Neuronal stem cell (in vitro differentiated cells): Measurements from ENCODE around the gene DRAP1.

Experiments
- DNase-seq: peaks from one replicate; pipeline ENCODE4 v3.0.0-alpha.2; 2013; ENCODE audit warnings: low spot score
- H2AFZ ChIP-seq: one replicate; pipeline ENCODE4 v1.6.1; 2013; ENCODE audit warnings: mild to moderate bottlenecking, low read length, inconsistent platforms
- H2AK5ac ChIP-seq: 2 replicates; pipeline ENCODE4 v1.6.1; 2013; ENCODE audit warnings: low read depth, mild to moderate bottlenecking, inconsistent platforms, low read length, moderate library complexity, mixed read lengths
- H2BK120ac ChIP-seq: 2 replicates; pipeline ENCODE4 v1.6.1; 2013; ENCODE audit warnings: low read depth, mild to moderate bottlenecking, inconsistent platforms, low read length, moderate library complexity, mixed read lengths
- H2BK12ac ChIP-seq: one replicate; pipeline ENCODE4 v1.6.1; 2013; ENCODE audit warnings: low read length, inconsistent platforms
- H2BK15ac ChIP-seq: 2 replicates; pipeline ENCODE4 v1.6.1; 2013; ENCODE audit warnings: mild to moderate bottlenecking, low read length, inconsistent platforms, mixed read lengths
- H2BK5ac ChIP-seq: one replicate; pipeline ENCODE4 v1.6.1; 2013; ENCODE audit warnings: inconsistent platforms, mild to moderate bottlenecking, low read length, moderate library complexity
- H3K14ac ChIP-seq: one replicate; pipeline ENCODE4 v1.6.1; 2013; ENCODE audit warnings: low read length, inconsistent platforms
- H3K18ac ChIP-seq: 2 replicates; pipeline ENCODE4 v1.6.1; 2013; ENCODE audit warnings: low read length, inconsistent platforms
- H3K23ac ChIP-seq: 2 replicates; pipeline ENCODE4 v1.6.1; 2013; ENCODE audit warnings: low read depth, mild to moderate bottlenecking, mixed read lengths, low read length, inconsistent platforms; ENCODE audit not compliant: poor library complexity
- H3K27ac ChIP-seq: replicated peaks from 3 replicates; pipeline ENCODE4 v1.5.1; 2013; ENCODE audit warnings: low read length, inconsistent platforms
- H3K27me3 ChIP-seq, 3 experiments: 2 replicates each; pipeline ENCODE4 v1.6.1; 2013; ENCODE audit warnings: low read length in 3 of 3, mild to moderate bottlenecking in 2 of 3, inconsistent platforms in 1 of 3, low read depth in 1 of 3, mixed read lengths in 1 of 3, moderate library complexity in 1 of 3; ENCODE audit not compliant: control insufficient read depth in 3 of 3, insufficient read depth in 3 of 3
- H3K36me3 ChIP-seq, 2 donors: replicated peaks in 1 of 2; 2 replicates each; pipeline ENCODE4 v1.6.1; 2013; ENCODE audit warnings: low read length in 2 of 2; ENCODE audit not compliant: control insufficient read depth in 2 of 2, insufficient read depth in 2 of 2
- H3K4ac ChIP-seq: 2 replicates; pipeline ENCODE4 v1.6.1; 2013; ENCODE audit warnings: inconsistent platforms, mild to moderate bottlenecking, low read length, moderate library complexity
- H3K4me1 ChIP-seq, 2 donors: 1 replicate in 1 of 2; 2 replicates in 1 of 2; pipeline ENCODE4 v1.6.1; 2013; ENCODE audit warnings: low read length in 2 of 2, low read depth in 1 of 2; ENCODE audit not compliant: control insufficient read depth in 2 of 2, insufficient read depth in 1 of 2
- H3K4me2 ChIP-seq: one replicate; pipeline ENCODE4 v1.6.1; 2013; ENCODE audit warnings: mild to moderate bottlenecking, low read length, inconsistent platforms; ENCODE audit not compliant: insufficient read depth, poor library complexity, severe bottlenecking
- H3K4me3 ChIP-seq, 2 donors: 2 replicates each; pipeline ENCODE4 v1.5.1; 2013; ENCODE audit warnings: low read length in 2 of 2, mild to moderate bottlenecking in 2 of 2, inconsistent platforms in 1 of 2, moderate library complexity in 1 of 2
- H3K79me1 ChIP-seq: one replicate; pipeline ENCODE4 v1.6.1; 2013; ENCODE audit warnings: low read depth, mild to moderate bottlenecking, inconsistent platforms, low read length, moderate library complexity
- H3K9ac ChIP-seq: one replicate; pipeline ENCODE4 v1.6.1; 2013; ENCODE audit warnings: mild to moderate bottlenecking, low read depth, low read length, inconsistent platforms; ENCODE audit not compliant: poor library complexity
- H3K9me3 ChIP-seq, 2 donors: replicated peaks in 1 of 2; 2 replicates each; pipeline versions ENCODE3 to v1.6.1; 2013; ENCODE audit warnings: low read length in 2 of 2, mild to moderate bottlenecking in 2 of 2, inconsistent platforms in 1 of 2, low read depth in 1 of 2, mixed read lengths in 1 of 2, moderate library complexity in 1 of 2; ENCODE audit not compliant: control insufficient read depth in 2 of 2, insufficient read depth in 1 of 2
- H4K8ac ChIP-seq: one replicate; pipeline ENCODE4 v1.6.1; 2013; ENCODE audit warnings: low read depth, mild to moderate bottlenecking, inconsistent platforms, low read length, moderate library complexity
- H4K91ac ChIP-seq: one replicate; pipeline ENCODE4 v1.6.1; 2013; ENCODE audit warnings: low read length, low read depth, mild to moderate bottlenecking, inconsistent platforms; ENCODE audit not compliant: poor library complexity
- WGBS, 2 donors: extraction: QIAGEN DNeasy Blood & Tissue Kit; methylation state at CpG; one replicate each; pipeline ENCODE4 v1.1.7; 2013; ENCODE audit warnings: missing lambda C conversion rate in 2 of 2, mixed read lengths in 1 of 2; ENCODE audit not compliant: insufficient read length in 2 of 2, insufficient replicate concordance in 1 of 2; ENCODE audit errors: extremely low coverage in 2 of 2; 5-methylcytosine and 5-hydroxymethylcytosine counted together

The DRAP1 gene

GRCh38 chr11:65927904-65928397 is 8.7 kb downstream of the DRAP1 start:
- no peak for DNase-seq
- H3K4me1 ChIP-seq, result peaks cover 0 to 11% of the 10 kb centered on the region in 2 donors

GRCh38 chr11:65928667-65929066 is 9.4 kb downstream of the DRAP1 start:
- DNase-seq, result no peak
- no peak overlapping the region for H3K23ac ChIP-seq
- peak overlapping the region; percentile 75 for H2AK5ac ChIP-seq
- H2BK5ac ChIP-seq, result no peak overlapping the region
- H3K4ac ChIP-seq, result no peak overlapping the region
- no peak overlapping the region for H4K8ac ChIP-seq
- H4K91ac ChIP-seq, result no peak overlapping the region
- no peak overlapping the region for H3K9ac ChIP-seq
- H3K4me3 ChIP-seq, result no peak overlapping the region
- H2BK15ac ChIP-seq, result no peak overlapping the region
- H3K9me3 ChIP-seq, result no peaks in the 10 kb centered on the region
- peaks cover 3% of the 10 kb centered on the region in 2 donors for H3K36me3 ChIP-seq
- WGBS, 2 donors, result no CpG with 5 or more reads among the region's 6 CpGs
- no peaks in the 10 kb centered on the region for H3K79me1 ChIP-seq
- no peak overlapping the region for H2BK12ac ChIP-seq
- H3K14ac ChIP-seq, result no peak overlapping the region
- no peaks in the 10 kb centered on the region for H3K27me3 ChIP-seq
- no peak overlapping the region for H3K4me2 ChIP-seq
- no peak overlapping the region for H3K18ac ChIP-seq
- H3K4me1 ChIP-seq, result peaks cover 0 to 11% of the 10 kb centered on the region in 2 donors
- H2AFZ ChIP-seq, result peak overlapping the region; percentile 65
- H3K27ac ChIP-seq, result no peak overlapping the region
- H2BK120ac ChIP-seq, result no peak overlapping the region

More at GRCh38 chr11:65927904-65928397, 8.7 kb downstream of the DRAP1 start:
- no peak overlapping the region for H3K4me3 ChIP-seq
- no peak overlapping the region for H4K91ac ChIP-seq
- no peak overlapping the region for H2BK15ac ChIP-seq
- H2BK120ac ChIP-seq, result no peak overlapping the region
- H3K27me3 ChIP-seq, result no peaks in the 10 kb centered on the region
- no peaks in the 10 kb centered on the region for H3K9me3 ChIP-seq
- no peak overlapping the region for H3K14ac ChIP-seq
- WGBS, 2 donors, result no CpG with 5 or more reads among the region's 9 CpGs
- peaks cover 3 to 10% of the 10 kb centered on the region in 2 donors for H3K36me3 ChIP-seq
- no peak overlapping the region for H3K9ac ChIP-seq
- peak overlapping the region; percentile 20 for H2AFZ ChIP-seq
- no peak overlapping the region for H2BK5ac ChIP-seq
- H3K4me2 ChIP-seq, result no peak overlapping the region
- no peak overlapping the region for H3K4ac ChIP-seq
- H4K8ac ChIP-seq, result no peak overlapping the region
- no peak overlapping the region for H2BK12ac ChIP-seq
- no peaks in the 10 kb centered on the region for H3K79me1 ChIP-seq
- peak overlapping the region; percentile 22 for H3K27ac ChIP-seq
- no peak overlapping the region for H3K18ac ChIP-seq
- H2AK5ac ChIP-seq, result peak overlapping the region; percentile 79
- no peak overlapping the region for H3K23ac ChIP-seq

- H4K8ac ChIP-seq, result no peak overlapping the region
- no peaks in the 10 kb centered on the region for H3K27me3 ChIP-seq
- H3K14ac ChIP-seq, result no peak overlapping the region
- no peak overlapping the region for H3K27ac ChIP-seq
- no peak overlapping the region for H3K4ac ChIP-seq
- no peak overlapping the region for H2BK12ac ChIP-seq
- no peak overlapping the region for H2AK5ac ChIP-seq
- H3K18ac ChIP-seq, result no peak overlapping the region
- no peaks in the 10 kb centered on the region for H3K79me1 ChIP-seq
- H4K91ac ChIP-seq, result no peak overlapping the region
- peaks cover 0 to 11% of the 10 kb centered on the region in 2 donors for H3K4me1 ChIP-seq
- no CpG with 5 or more reads among the region's 13 CpGs for WGBS, 2 donors
- H3K23ac ChIP-seq, result no peak overlapping the region
- H2BK15ac ChIP-seq, result peak overlapping the region; percentile 35
- H2BK5ac ChIP-seq, result peak overlapping the region; percentile 39
- H3K36me3 ChIP-seq, result no peaks in the 10 kb centered on the region
- no peak overlapping the region for H3K9ac ChIP-seq
- DNase-seq, result no peak
- H3K4me3 ChIP-seq, result no peak overlapping the region
- H2BK120ac ChIP-seq, result no peak overlapping the region
- peak overlapping the region; percentile 52 for H2AFZ ChIP-seq
- H3K9me3 ChIP-seq, result no peaks in the 10 kb centered on the region
- H3K4me2 ChIP-seq, result no peak overlapping the region
These were observed 12.7 kb downstream of the DRAP1 start for GRCh38 chr11:65931773-65932557.

- H3K4ac ChIP-seq, result no peak overlapping the region
- no peak overlapping the region for H3K4me2 ChIP-seq
- H2BK5ac ChIP-seq, result no peak overlapping the region
- no peak overlapping the region for H2BK120ac ChIP-seq
- no peak overlapping the region for H3K9ac ChIP-seq
- peak overlapping the region; percentile 52 for H2AFZ ChIP-seq
- no peaks in the 10 kb centered on the region for H3K27me3 ChIP-seq
- no peak overlapping the region for H4K91ac ChIP-seq
- H3K36me3 ChIP-seq, result no peaks in the 10 kb centered on the region
- H3K9me3 ChIP-seq, result no peaks in the 10 kb centered on the region
- H2AK5ac ChIP-seq, result no peak overlapping the region
- no peak for DNase-seq
- WGBS, 2 donors, result no CpG with 5 or more reads among the region's 9 CpGs
- H3K23ac ChIP-seq, result no peak overlapping the region
- peaks cover 0 to 12% of the 10 kb centered on the region in 2 donors for H3K4me1 ChIP-seq
- H2BK12ac ChIP-seq, result no peak overlapping the region
- no peak overlapping the region for H3K14ac ChIP-seq
- no peak overlapping the region for H4K8ac ChIP-seq
- H3K18ac ChIP-seq, result no peak overlapping the region
- no peak overlapping the region for H3K4me3 ChIP-seq
- no peak overlapping the region for H2BK15ac ChIP-seq
- no peak overlapping the region for H3K27ac ChIP-seq
- H3K79me1 ChIP-seq, result no peaks in the 10 kb centered on the region
These were observed 13.3 kb downstream of the DRAP1 start for GRCh38 chr11:65932558-65932919.
